Inflammatory macrophage (primary cell): ENCODE data around the gene OPA1.
A peak's percentile ranks its signal among the peaks of the same experiment; 100 is the strongest.

Experiments used
- DNase-seq, 2 donors: peaks; one replicate each; pipeline ENCODE4 v3.0.0-alpha.2; 2020 to 2022

The OPA1 gene

GRCh38 chr3:193710286-193711165, 117.5 kb downstream of the OPA1 start:
- no peak for DNase-seq

DNA sequence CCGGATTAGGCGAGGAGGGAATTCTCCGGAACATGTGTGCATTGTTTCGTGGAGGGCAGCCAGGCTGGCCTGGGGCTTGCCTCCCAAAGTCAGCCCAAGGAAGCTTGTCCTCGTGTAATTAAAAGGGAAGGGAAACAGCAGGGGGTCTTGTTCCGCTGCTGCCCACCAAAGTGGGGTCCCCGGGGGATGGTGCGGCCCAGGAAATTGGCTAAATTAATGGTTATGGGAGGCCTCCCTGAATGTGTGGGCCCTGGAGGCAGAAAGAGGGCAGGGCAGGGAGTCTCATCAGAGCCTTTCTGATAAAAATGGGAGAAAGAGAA, 118.1 kb downstream of the OPA1 start:
- DNase-seq, result no peak

GRCh38 chr3:193711523-193711963, 118.5 kb downstream of the OPA1 start:
- DNase-seq, result no peak

GRCh38 chr3:193711964-193712598, 119.1 kb downstream of the OPA1 start:
- DNase-seq, result no peak

DNA sequence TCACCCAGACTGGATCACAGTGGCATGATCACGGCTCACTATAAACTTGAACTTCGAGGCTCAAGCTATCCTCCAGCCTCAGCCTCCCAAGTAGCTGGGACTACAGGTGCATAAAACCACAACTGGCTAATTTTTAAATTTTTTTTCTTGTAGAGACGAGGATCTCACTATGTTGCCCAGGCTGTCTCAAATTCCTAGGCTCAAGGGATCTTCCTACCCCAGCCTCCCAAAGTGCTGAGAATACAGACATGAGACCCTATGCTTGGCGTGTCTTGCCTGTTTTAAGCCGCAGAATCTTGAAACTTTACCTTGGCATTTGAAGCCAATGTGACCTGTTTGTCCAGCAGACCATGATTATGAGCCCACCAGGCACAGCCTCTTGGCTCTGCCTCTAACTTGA, 119.9 kb downstream of the OPA1 start:
- DNase-seq, result no peak

DNA sequence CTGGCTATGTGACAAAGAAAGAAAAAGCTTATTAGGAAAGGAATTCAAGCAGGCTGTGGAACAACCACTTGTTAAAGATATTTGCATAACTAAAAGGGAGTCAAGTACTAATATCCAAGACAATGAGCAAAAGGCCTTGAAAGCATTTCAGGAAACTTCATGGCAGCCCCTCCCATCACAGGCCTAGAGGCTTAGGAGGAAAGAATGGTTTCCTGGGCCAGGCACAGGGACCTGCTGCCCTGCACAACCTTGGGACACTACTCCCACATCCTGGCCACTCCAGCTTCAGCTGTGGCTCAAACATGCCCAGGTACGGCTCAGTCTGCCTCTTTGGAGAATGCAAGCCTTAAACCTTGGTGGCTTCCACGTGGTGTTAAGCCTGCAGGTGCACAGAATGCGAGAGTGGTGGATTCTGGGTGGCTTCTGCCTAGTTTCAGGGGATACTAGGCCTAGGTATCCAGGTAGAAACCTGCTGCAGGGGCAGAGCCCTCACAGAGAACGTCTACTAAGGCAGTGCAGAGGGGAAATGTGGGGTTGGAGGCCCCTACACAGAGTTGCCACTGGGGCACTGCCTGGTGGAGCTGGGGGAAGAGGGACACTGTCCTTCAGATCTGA, 121.6 kb downstream of the OPA1 start:
- DNase-seq, result no peak

GRCh38 chr3:193716150-193716549, 123.1 kb downstream of the OPA1 start:
- DNase-seq, result peak; percentile 19 to 21

DNA sequence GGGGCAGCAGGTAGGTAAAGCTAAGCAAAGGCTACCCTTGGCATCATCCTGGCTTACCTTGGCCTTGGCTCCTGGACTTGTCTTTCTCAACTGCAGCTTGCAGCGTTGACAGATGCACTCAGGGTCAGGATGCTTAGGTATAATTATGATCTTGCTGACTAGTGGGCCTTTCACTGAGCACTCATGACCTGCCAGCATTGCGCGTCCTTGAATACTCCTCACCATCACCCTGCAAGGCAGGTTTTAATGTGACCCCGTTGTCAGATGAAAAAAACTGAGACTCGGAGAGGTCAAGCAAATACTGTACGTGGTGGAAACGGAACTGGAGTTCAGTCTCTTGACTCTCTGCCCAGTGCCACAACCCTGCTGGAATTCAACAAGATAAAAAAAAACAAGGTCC, 126.7 kb downstream of the OPA1 start:
- DNase-seq, result no peak

DNA sequence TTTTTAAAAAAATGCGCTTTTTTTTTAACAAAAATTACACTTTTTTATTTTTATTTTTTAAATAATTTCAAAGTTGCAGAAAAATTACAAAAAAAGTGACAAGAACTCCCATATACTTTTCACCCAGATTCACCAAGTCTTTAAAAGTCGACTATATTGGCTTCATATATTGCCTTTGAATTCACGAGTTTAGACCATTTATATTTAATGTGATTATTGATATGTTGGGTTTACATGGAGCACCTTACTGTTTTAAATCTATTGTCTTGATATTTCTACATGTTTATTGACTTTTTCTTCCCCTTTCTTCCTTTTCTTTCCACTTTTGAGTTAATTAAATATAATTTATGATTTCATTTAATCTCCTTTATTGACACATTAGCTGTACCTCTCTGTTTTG, 127.2 kb downstream of the OPA1 start:
- DNase-seq, result no peak

DNA sequence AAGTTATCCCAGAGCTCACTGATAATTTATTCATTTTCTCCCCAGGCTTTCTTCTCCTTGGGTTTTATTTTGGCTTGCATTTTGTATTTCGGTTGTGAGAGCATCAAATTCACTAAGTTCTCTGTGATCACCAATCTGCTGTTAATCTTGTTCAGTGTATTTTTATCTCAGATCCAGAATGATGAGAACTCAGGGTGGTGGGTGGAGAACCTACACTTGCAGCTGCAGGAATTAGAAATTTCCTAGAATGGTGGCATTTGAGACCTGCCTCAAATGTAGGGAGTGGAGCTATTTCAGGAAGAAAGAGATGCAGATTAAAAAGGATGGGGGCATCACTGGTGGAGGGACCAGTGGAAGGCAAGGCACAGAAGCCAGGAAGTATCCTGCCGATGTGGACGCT, 129.6 kb downstream of the OPA1 start:
- DNase-seq, result no peak

DNA sequence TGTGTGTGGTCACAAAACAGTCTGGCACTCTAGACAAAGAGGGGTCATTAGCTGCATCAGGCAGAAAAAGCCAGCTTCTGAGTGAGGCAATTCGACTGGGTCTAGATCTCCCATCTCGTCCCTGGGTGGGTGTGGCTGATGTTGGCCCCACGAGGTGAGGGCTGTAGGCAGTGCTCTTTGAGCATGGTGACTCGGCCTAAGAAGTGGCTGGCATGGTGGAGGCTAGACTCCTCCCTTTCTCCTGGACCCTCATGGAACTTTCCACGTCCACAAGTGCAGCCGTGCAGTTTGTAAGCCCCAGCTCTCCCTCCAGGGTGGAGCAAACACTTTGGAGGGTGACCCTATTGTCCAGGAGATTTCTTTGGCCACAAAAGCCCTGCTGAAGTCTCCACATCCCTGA, 134.1 kb downstream of the OPA1 start:
- DNase-seq, result no peak

GRCh38 chr3:193728429-193729087, 135.6 kb downstream of the OPA1 start:
- DNase-seq, result no peak

GRCh38 chr3:193729088-193729465, 136.1 kb downstream of the OPA1 start:
- DNase-seq, result no peak

GRCh38 chr3:193729601-193730000, 136.6 kb downstream of the OPA1 start:
- DNase-seq, result no peak

DNA sequence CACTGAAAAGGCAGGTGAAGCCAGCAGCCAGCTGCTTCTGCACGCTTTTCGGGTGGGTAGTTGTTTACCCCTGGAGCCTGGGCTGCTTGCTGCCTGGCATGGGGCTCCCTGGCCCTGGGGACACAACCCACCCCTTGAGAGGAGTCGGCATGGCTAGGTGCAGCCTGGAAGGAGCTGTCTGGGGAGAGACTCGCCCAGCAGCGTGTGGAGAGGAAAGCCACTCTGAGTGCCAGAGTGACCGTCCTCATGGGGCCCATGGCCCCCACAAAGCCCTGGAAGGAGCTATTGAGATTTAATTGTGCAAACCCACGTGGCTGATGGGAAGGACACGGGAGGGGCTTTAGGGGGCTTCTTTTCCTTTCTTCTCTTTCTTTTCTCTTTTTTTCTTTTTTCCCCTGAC, 137.5 kb downstream of the OPA1 start:
- no peak for DNase-seq

- DNase-seq, result no peak
These were observed 138.0 kb downstream of the OPA1 start for GRCh38 chr3:193730976-193731375.

- DNase-seq, result no peak
These were observed 138.6 kb downstream of the OPA1 start for GRCh38 chr3:193731656-193732055.

DNA sequence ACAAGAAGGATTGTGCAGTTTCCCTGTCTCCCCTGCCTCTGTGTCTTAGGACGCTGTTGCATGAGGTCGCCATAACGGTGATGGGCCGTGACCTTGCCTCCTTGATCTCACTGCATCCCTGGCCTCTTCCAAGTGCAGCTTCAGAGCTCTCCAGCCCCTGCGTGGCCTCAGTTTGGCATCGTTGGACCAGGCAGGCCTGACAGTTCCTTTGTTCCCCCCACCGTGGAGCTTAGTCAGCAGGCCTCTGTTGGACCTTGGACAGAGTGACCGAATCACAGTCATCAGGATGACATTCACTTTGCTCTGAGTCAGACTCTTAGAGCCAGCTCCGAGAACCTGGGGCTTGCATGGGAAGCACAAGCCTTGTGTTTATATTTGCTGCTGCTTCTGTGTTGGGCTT, 139.4 kb downstream of the OPA1 start:
- DNase-seq, result no peak

GRCh38 chr3:193732827-193733226, 139.8 kb downstream of the OPA1 start:
- no peak for DNase-seq

GRCh38 chr3:193734737-193735366, 141.8 kb downstream of the OPA1 start:
- DNase-seq, result no peak

GRCh38 chr3:193735850-193736249, 142.8 kb downstream of the OPA1 start:
- DNase-seq, result no peak

- no peak for DNase-seq
These were observed 143.6 kb downstream of the OPA1 start for GRCh38 chr3:193736616-193737015.

DNA sequence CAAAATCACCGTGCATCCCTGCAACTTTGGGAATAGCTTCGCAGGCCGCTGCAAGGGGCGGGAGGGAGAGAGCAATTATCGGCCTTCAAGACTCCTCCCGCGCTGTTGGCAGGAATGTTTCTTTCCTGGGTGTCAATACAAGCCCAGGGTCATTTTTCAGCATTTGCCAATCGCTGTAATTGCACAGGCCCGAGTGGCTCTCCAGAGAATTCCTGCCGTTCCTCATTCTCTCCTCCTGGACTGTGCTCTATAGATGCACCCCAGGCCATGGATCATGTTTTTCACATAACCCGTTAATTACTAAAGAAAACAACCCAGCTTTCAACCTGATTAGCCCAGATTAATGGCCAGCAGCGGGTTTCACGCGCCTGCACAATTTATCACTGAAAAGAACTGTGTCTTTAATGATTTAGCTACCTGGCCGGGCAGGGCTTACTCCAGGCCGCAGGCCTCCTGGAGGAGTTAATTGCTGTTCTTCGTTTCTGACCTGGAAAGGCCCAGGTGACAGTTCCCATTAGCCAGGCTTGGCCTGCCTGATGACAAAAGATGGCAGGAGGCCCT, 144.3 kb downstream of the OPA1 start:
- DNase-seq, result no peak
